ENCODE measurements around the gene B3GNT5.

Gene B3GNT5

DNA sequence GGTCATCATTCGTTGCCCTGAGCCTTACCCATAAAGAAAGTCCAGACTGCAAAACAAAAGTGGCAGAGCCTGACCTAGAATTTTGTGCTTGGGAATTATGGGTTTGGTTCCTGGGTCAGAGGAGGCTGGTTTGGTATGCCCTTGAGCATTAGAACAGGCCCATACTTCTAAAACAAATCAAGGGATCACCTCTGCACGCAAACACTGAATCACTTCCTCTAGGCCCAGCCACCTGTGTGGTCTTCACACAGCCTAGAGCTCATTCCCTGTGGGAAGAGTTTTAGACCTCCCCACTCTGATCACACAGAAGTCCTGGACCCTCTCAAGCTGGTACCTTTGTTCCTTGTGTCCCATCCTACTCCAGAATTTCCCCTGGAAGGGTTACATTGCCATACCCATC lies 59.4 kb downstream of the B3GNT5 start:
- H3K36me3 ChIP-seq: no peaks in the 10 kb centered on the region
- no peak overlapping the region for H3K27ac ChIP-seq
- TF ChIP-seq CTCF (IDR thresholded peaks at IDR 0.05; ENCODE audit: low read depth, low read length): no peak
- H3K27me3 ChIP-seq (ENCODE audit: insufficient read depth, low read depth, severe bottlenecking): no peaks in the 10 kb centered on the region
- no peaks in the 10 kb centered on the region for H3K9me3 ChIP-seq (ENCODE audit: severe bottlenecking)
- H3K4me3 ChIP-seq (ENCODE audit: low read depth, low read length): no peak overlapping the region
- no peak for DNase-seq

- H3K27me3 ChIP-seq (ENCODE audit: insufficient read depth, low read depth, severe bottlenecking): no peaks in the 10 kb centered on the region
- H3K27ac ChIP-seq: no peak overlapping the region
- no peak for TF ChIP-seq CTCF (IDR thresholded peaks at IDR 0.05; ENCODE audit: low read depth, low read length)
- no peaks in the 10 kb centered on the region for H3K36me3 ChIP-seq
- H3K4me3 ChIP-seq (ENCODE audit: low read depth, low read length): no peak overlapping the region
- H3K9me3 ChIP-seq (ENCODE audit: severe bottlenecking): no peaks in the 10 kb centered on the region
- no peak for DNase-seq
These were observed 60.3 kb downstream of the B3GNT5 start for GRCh38 chr3:183313351-183313750.

DNA sequence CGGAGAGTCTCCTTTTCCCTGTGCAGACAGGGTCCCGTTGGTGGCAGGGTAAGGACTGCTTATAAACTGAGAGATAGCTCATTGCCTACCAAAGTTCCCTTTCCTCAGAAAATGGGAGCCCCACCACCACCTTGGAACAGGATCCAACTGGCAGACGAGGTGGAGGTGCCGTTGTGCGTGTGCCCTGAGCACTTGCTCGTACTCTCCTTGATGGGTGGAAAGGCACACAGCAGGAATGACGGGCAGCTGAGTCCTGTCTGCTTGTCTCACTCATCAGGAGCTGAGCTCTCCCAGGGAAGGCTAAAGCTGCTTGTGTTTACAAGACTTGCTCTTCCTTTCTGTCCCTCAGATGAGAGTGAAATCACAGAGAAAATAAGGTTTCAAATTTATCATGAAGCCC lies 60.7 kb downstream of the B3GNT5 start:
- DNase-seq: no peak
- H3K4me3 ChIP-seq (ENCODE audit: low read depth, low read length): no peak overlapping the region
- no peaks in the 10 kb centered on the region for H3K36me3 ChIP-seq
- H3K9me3 ChIP-seq (ENCODE audit: severe bottlenecking): no peaks in the 10 kb centered on the region
- H3K27me3 ChIP-seq (ENCODE audit: insufficient read depth, low read depth, severe bottlenecking): no peaks in the 10 kb centered on the region
- H3K27ac ChIP-seq: no peak overlapping the region
- TF ChIP-seq CTCF (IDR thresholded peaks at IDR 0.05; ENCODE audit: low read depth, low read length): no peak

DNA sequence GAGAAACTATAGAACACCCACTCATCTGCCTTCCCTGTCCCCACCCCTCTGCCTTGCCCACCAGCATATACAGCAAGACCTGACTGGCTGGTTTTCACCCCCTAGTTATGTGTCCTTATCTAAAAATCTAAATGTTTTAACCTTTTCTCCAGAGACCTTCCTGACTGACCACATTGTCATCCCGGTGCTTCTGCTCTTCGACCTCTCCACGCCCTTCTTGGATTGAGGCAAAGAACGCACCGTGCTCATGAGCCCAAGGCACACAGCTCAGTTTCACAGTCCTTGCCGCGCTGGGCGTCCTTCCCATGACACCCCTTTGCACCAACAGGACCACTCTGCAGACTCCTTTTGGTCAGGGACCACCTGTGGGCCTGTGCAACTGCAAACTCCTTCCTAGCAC lies 62.7 kb downstream of the B3GNT5 start:
- DNase-seq: no peak
- Histone ChIP-seq H3K27ac (no peak overlapping the region), H3K9me3 (ENCODE audit: severe bottlenecking) (no peaks in the 10 kb centered on the region), H3K27me3 (ENCODE audit: insufficient read depth, low read depth, severe bottlenecking) (no peaks in the 10 kb centered on the region), H3K36me3 (no peaks in the 10 kb centered on the region), H3K4me3 (ENCODE audit: low read depth, low read length) (no peak overlapping the region)
- TF ChIP-seq CTCF (IDR thresholded peaks at IDR 0.05; ENCODE audit: low read depth, low read length): no peak

DNA sequence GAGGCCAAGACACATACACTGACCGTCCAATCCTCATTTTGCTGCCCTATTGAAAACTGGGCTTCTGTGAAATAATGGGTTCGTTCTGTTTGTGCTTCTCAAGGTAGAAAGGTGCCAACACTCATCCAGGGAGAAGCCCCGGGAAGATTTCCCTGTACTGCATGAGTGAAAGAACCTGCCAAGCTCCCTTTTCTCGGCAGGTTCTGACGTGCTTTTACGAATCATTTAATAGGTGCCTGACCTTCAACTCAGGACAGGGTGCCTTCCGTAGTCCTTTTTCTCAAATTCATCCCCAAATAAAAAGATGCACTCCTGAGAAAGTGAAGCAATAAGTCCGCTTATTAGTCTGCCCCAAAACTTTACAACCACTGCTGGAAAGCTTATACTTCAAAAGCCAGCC lies 64.2 kb downstream of the B3GNT5 start:
- no peak overlapping the region for H3K27ac ChIP-seq
- H3K9me3 ChIP-seq (ENCODE audit: severe bottlenecking): no peaks in the 10 kb centered on the region
- H3K27me3 ChIP-seq (ENCODE audit: insufficient read depth, low read depth, severe bottlenecking): no peaks in the 10 kb centered on the region
- DNase-seq: no peak
- H3K4me3 ChIP-seq (ENCODE audit: low read depth, low read length): no peak overlapping the region
- H3K36me3 ChIP-seq: no peaks in the 10 kb centered on the region
- TF ChIP-seq CTCF (IDR thresholded peaks at IDR 0.05; ENCODE audit: low read depth, low read length): no peak

All from WERI-Rb-1 (cell line).